GM20000 (cell line): ENCODE measurements around the gene RBM20.

Source experiments
- DNase-seq: peaks from one replicate; pipeline ENCODE4 v3.0.0; 2012; ENCODE audit warnings: low spot score
- CTCF ChIP-seq: IDR thresholded peaks from 2 replicates; pipeline ENCODE4 v1.5.1; 2012; ENCODE audit warnings: mild to moderate bottlenecking, control low read depth; ENCODE audit errors: extremely low read depth, missing control alignments

RBM20 gene

GRCh38 chr10:110822035-110822711 lies 178.0 kb downstream of the RBM20 start:
- TF ChIP-seq CTCF: no peak
- no peak for DNase-seq

GRCh38 chr10:110822712-110823311 lies 178.7 kb downstream of the RBM20 start:
- DNase-seq: no peak
- TF ChIP-seq CTCF: no peak

GRCh38 chr10:110824152-110824441 lies 180.0 kb downstream of the RBM20 start:
- no peak for TF ChIP-seq CTCF
- no peak for DNase-seq

- DNase-seq: no peak
- no peak for TF ChIP-seq CTCF
These were observed 180.5 kb downstream of the RBM20 start for GRCh38 chr10:110824660-110825059.

GRCh38 chr10:110825508-110825907 lies 181.4 kb downstream of the RBM20 start:
- no peak for TF ChIP-seq CTCF
- no peak for DNase-seq

GRCh38 chr10:110827410-110827809 lies 183.3 kb downstream of the RBM20 start:
- no peak for DNase-seq

GRCh38 chr10:110827875-110828274 lies 183.7 kb downstream of the RBM20 start:
- no peak for DNase-seq
- TF ChIP-seq CTCF: no peak

More at GRCh38 chr10:110827410-110827809, 183.3 kb downstream of the RBM20 start:
- no peak for TF ChIP-seq CTCF
